Hepatocyte (in vitro differentiated cells): ENCODE data around the gene UQCRH. TPM values are rescaled to one million over a fixed set of nuclear protein-coding genes. Genes with fewer than 3 reads are reported as not detected.

Experiments used
- DNase-seq: peaks from one replicate; pipeline ENCODE4 v3.0.0-alpha.2; 2016; ENCODE audit warnings: low spot score
- H2AFZ ChIP-seq: fragments of 200-600 bp; sonication (generic); 2 replicates; pipeline ENCODE4 v1.6.0; 2016; ENCODE audit warnings: antibody characterized with exemption, mild to moderate bottlenecking
- H3K27ac ChIP-seq: fragments of 200-600 bp; sonication (generic); 2 replicates; pipeline ENCODE4 v1.5.1; 2016; ENCODE audit warnings: mild to moderate bottlenecking
- H3K27me3 ChIP-seq: fragments of 200-600 bp; sonication (generic); 2 replicates; pipeline ENCODE4 v1.6.1; 2016
- H3K36me3 ChIP-seq: fragments of 200-600 bp; sonication (generic); replicated peaks from 2 replicates; pipeline ENCODE4 v1.5.1; 2016; ENCODE audit warnings: low read depth; ENCODE audit not compliant: insufficient read depth
- H3K4me1 ChIP-seq: fragments of 200-600 bp; sonication (generic); 2 replicates; pipeline ENCODE4 v1.5.1; 2016; ENCODE audit warnings: mild to moderate bottlenecking, moderate library complexity; ENCODE audit not compliant: insufficient read depth
- H3K4me2 ChIP-seq: fragments of 200-600 bp; sonication (generic); 2 replicates; pipeline ENCODE4 v1.6.0; 2016
- H3K4me3 ChIP-seq: fragments of 200-600 bp; sonication (generic); 2 replicates; pipeline ENCODE4 v1.5.1; 2016; ENCODE audit warnings: mild to moderate bottlenecking
- H3K79me2 ChIP-seq: fragments of 200-600 bp; sonication (generic); 2 replicates; pipeline ENCODE4 v1.6.0; 2017; ENCODE audit warnings: mild to moderate bottlenecking
- H3K9me2 ChIP-seq: fragments of 200-600 bp; sonication (generic); replicated peaks from 2 replicates; pipeline ENCODE4 v1.6.0; 2017; ENCODE audit warnings: mild to moderate bottlenecking; ENCODE audit not compliant: insufficient read depth
- H3K9me3 ChIP-seq: fragments of 200-600 bp; sonication (generic); 2 replicates; pipeline ENCODE4 v1.5.1; 2016; ENCODE audit warnings: low read depth, mild to moderate bottlenecking
- H4K20me1 ChIP-seq: fragments of 200-600 bp; sonication (generic); 2 replicates; pipeline ENCODE4 v1.6.0; 2016; ENCODE audit warnings: mild to moderate bottlenecking; ENCODE audit not compliant: insufficient read depth, poor library complexity, severe bottlenecking
- EZH2 ChIP-seq: fragments of 200-600 bp; sonication (generic); IDR thresholded peaks from 2 replicates; pipeline ENCODE4 v1.6.1; 2016; ENCODE audit warnings: antibody characterized with exemption, mild to moderate bottlenecking, borderline replicate concordance
- EZH2phosphoT487 ChIP-seq: fragments of 200-600 bp; sonication (generic); IDR thresholded peaks from one replicate; pipeline ENCODE4 v1.6.1; 2018; ENCODE audit warnings: antibody characterized with exemption, mild to moderate bottlenecking, low read depth, moderate library complexity; ENCODE audit not compliant: unreplicated experiment, severe bottlenecking
- WGBS: methylation state at CpG from one replicate; pipeline ENCODE4 v1.1.6; 2016; ENCODE audit warnings: low lambda C conversion rate; ENCODE audit errors: missing lambda C conversion rate; 5-methylcytosine and 5-hydroxymethylcytosine counted together
- polyA plus RNA-seq: library from polyadenylated mRNA; unstranded; fragments of >200 nt; fragmentation: Nextera tagmentation; extraction: Ambion mirVana; gene quantifications from 2 replicates; pipeline ENCODE4 v1.2.1, GENCODE V29; 2016
- total RNA-seq: library from RNA; depleted of rRNA; stranded (reverse); fragments of >200 nt; gene quantifications from 2 replicates; pipeline ENCODE4 v1.2.3, GENCODE V29; 2014
- TF ChIP-seq, protein P1 (sequence below): fragments of 200-600 bp; sonication (generic); IDR thresholded peaks from 2 replicates; pipeline ENCODE4 v1.5.1; 2016; ENCODE audit warnings: antibody characterized with exemption, mild to moderate bottlenecking; ENCODE audit not compliant: poor library complexity

The UQCRH gene
- total RNA-seq = 429 and 430 TPM in 2 replicates
- 269 and 287 TPM in 2 replicates for polyA plus RNA-seq

GRCh38 chr1:46303038-46303871, at the start of gene UQCRH, which contains the start of gene LRRC41:
UQCRH (plus strand) TSS chr1:46303698; CDS start chr1:46303767, 69 bp downstream.
LRRC41 (minus strand) TSS chr1:46303616; CDS start chr1:46303322, 294 bp downstream.
- peaks cover 25% of the 10 kb centered on the region for H3K4me1 ChIP-seq
- peak; percentile 97 for DNase-seq
- peak within 1 kb of the TSS; percentile 99 for H3K27ac ChIP-seq
- no peaks in the 10 kb centered on the region for H3K9me3 ChIP-seq
- H2AFZ ChIP-seq = peak within 1 kb of the TSS; percentile 65
- no peaks in the 10 kb centered on the region for H3K27me3 ChIP-seq
- no peaks in the 10 kb centered on the region for H3K9me2 ChIP-seq
- TF ChIP-seq EZH2phosphoT487 = no peak
- TF ChIP-seq, protein P1, sequence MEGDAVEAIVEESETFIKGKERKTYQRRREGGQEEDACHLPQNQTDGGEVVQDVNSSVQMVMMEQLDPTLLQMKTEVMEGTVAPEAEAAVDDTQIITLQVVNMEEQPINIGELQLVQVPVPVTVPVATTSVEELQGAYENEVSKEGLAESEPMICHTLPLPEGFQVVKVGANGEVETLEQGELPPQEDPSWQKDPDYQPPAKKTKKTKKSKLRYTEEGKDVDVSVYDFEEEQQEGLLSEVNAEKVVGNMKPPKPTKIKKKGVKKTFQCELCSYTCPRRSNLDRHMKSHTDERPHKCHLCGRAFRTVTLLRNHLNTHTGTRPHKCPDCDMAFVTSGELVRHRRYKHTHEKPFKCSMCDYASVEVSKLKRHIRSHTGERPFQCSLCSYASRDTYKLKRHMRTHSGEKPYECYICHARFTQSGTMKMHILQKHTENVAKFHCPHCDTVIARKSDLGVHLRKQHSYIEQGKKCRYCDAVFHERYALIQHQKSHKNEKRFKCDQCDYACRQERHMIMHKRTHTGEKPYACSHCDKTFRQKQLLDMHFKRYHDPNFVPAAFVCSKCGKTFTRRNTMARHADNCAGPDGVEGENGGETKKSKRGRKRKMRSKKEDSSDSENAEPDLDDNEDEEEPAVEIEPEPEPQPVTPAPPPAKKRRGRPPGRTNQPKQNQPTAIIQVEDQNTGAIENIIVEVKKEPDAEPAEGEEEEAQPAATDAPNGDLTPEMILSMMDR = no peak
- TF ChIP-seq EZH2 = no peak
- no peaks in the 10 kb centered on the region for H3K36me3 ChIP-seq
- peaks cover 92% of the 10 kb centered on the region for H3K79me2 ChIP-seq
- H4K20me1 ChIP-seq = peaks cover 53% of the 10 kb centered on the region
- H3K4me2 ChIP-seq = peak within 1 kb of the TSS; percentile 85
- peak within 1 kb of the TSS; percentile 87 for H3K4me3 ChIP-seq
- under 1% methylated on average over 52 of the region's 61 CpGs for WGBS

GRCh38 chr1:46254668-46255067, 48.8 kb upstream of the UQCRH start:
- no peaks in the 10 kb centered on the region for H3K9me2 ChIP-seq
- H3K9me3 ChIP-seq = no peaks in the 10 kb centered on the region

GRCh38 chr1:46256523-46256922, 47.0 kb upstream of the UQCRH start:
- 93% methylated on average over 2 of the region's 2 CpGs for WGBS

More at GRCh38 chr1:46254668-46255067, 48.8 kb upstream of the UQCRH start:
- no peaks in the 10 kb centered on the region for H3K27me3 ChIP-seq
- H2AFZ ChIP-seq = no peak overlapping the region
- no peak for TF ChIP-seq EZH2
- TF ChIP-seq, protein P1 = no peak
- TF ChIP-seq EZH2phosphoT487 = no peak
- no peak overlapping the region for H3K4me3 ChIP-seq
- no peak overlapping the region for H3K4me2 ChIP-seq
- H3K79me2 ChIP-seq = peaks cover under 1% of the 10 kb centered on the region
- H3K27ac ChIP-seq = no peak overlapping the region
- WGBS = 91% methylated on average over 5 of the region's 5 CpGs
- DNase-seq = no peak
- no peaks in the 10 kb centered on the region for H3K36me3 ChIP-seq
- no peaks in the 10 kb centered on the region for H4K20me1 ChIP-seq
- H3K4me1 ChIP-seq = no peaks in the 10 kb centered on the region

More at GRCh38 chr1:46256523-46256922, 47.0 kb upstream of the UQCRH start:
- Histone ChIP-seq H3K9me2 (no peaks in the 10 kb centered on the region), H3K79me2 (no peaks in the 10 kb centered on the region), H3K36me3 (no peaks in the 10 kb centered on the region), H3K4me3 (no peak overlapping the region), H4K20me1 (no peaks in the 10 kb centered on the region), H3K27me3 (no peaks in the 10 kb centered on the region), H3K4me2 (no peak overlapping the region), H3K27ac (no peak overlapping the region), H2AFZ (no peak overlapping the region), H3K4me1 (no peaks in the 10 kb centered on the region), H3K9me3 (no peaks in the 10 kb centered on the region)
- TF ChIP-seq EZH2phosphoT487 = no peak
- TF ChIP-seq, protein P1 = no peak
- no peak for TF ChIP-seq EZH2
- no peak for DNase-seq
